GM12801 (cell line): ENCODE measurements around the gene SPEF2.

ENCODE experiments used
- TF ChIP-seq, protein P1 (sequence below): IDR thresholded peaks from one replicate; pipeline ENCODE4 v1.5.1; 2011; ENCODE audit warnings: control low read depth; ENCODE audit not compliant: insufficient read length; ENCODE audit errors: extremely low read depth

The SPEF2 gene

DNA sequence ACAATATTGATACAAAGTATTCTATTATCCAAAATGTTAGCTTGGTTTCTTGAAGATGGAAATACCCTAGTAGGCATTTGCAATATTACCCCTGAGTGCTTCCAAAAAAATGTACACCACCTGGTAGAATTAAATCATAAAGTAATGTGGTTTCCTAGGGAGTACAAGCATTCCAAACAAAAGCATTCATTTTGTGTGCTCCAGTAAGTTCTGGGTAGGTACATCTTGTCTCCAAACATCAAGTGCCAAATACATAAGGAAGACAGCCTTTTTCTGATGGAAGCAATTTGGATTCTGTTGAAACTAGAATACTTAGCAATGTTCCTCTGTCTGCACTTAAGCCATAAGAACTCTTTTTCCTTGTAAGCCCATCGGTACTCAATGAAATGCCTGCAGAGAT is 165.9 kb downstream of the SPEF2 start:
- TF ChIP-seq, protein P1, sequence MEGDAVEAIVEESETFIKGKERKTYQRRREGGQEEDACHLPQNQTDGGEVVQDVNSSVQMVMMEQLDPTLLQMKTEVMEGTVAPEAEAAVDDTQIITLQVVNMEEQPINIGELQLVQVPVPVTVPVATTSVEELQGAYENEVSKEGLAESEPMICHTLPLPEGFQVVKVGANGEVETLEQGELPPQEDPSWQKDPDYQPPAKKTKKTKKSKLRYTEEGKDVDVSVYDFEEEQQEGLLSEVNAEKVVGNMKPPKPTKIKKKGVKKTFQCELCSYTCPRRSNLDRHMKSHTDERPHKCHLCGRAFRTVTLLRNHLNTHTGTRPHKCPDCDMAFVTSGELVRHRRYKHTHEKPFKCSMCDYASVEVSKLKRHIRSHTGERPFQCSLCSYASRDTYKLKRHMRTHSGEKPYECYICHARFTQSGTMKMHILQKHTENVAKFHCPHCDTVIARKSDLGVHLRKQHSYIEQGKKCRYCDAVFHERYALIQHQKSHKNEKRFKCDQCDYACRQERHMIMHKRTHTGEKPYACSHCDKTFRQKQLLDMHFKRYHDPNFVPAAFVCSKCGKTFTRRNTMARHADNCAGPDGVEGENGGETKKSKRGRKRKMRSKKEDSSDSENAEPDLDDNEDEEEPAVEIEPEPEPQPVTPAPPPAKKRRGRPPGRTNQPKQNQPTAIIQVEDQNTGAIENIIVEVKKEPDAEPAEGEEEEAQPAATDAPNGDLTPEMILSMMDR = no peak

DNA sequence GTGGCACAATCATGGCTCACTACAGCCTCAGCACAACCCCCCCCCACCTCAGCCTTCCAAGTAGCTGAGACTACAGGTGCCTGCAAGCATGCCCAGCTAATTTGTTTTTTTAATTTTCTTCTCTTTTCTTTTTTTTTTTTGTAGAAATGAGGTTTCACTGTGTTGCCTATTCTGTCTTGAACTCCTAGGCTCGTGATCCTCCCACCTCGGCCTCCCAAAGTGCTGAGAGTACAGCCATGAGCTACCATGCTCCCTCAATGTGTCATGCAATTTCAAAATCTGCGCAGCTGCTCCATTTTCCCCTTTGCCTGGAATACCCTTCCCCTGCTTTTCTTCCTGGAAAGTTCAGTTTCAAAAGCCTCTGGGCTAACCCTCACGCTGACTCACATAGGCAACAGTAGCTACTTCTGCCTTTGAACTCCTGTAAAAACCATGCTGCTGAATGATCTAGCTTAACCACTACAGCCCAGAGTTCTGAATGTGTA is 168.0 kb downstream of the SPEF2 start:
- TF ChIP-seq, protein P1 = no peak

DNA sequence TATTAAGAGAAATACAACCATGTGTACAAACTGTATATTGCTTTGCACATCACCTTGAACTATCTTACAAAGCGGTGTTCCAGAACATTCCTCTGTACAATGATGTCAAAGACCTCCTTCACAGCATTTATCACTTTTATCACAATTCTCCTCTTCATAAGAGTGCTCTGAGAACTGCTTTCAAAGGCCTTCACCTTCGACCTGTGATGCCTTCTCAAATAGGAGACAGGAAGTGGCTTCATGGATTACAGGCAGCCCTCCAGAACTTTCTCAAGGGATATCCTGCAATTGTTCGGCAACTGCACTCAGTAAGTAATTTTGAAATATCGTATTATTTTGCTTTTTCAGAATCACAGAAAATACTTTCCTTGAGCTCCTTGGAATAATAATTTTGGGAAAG is 171.1 kb downstream of the SPEF2 start:
- TF ChIP-seq, protein P1 = no peak

DNA sequence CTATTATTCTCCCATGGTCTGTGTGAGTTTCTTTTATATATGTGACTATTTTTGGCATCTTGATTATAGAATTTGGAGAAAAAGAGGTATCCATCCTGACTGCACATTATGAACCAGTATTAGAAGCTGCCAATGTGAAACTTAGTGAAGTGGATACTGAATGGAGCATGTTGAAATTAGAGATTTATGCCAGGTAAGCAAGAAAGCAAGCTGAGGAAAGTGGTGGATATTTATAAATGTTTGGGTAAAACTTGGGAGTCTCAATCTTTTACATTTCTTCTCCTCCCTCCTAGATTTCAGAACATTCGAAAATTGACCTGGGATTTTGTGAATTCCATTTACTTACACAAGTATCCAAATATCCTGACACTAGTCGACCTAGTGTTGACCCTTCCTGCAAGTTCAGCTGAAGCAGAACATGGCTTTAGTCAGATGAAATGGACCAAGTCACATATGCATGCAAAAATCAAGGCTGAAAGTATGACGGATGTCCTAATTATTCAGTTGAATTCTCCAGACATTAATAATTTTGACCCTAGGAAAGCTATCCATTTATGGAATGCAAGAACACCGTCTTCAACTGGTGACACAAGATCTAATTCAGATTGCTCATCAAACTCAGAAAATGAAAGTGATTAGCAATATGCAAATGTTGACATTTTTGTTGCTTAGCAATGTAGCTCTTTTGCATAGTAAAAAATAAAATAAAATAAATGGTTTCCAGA is 172.2 kb downstream of the SPEF2 start:
- TF ChIP-seq, protein P1 = no peak

DNA sequence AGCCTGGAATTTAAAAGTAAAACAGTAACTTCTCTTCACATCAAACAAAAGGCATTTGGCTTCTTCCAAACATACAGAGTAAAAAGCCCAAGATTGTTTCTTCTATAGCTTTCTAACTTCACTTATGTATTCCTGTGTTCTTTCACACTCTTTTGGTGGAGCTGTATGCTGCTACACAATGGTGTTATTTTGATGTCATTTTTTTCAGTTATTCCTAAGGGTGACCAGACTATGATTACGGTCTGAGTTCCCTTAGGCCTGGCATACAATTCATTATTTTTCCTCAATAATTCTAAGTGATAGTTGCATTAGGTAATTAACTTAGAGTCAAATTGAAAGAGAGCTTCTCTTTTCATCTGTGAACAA is 172.8 kb downstream of the SPEF2 start:
- TF ChIP-seq, protein P1 = no peak

DNA sequence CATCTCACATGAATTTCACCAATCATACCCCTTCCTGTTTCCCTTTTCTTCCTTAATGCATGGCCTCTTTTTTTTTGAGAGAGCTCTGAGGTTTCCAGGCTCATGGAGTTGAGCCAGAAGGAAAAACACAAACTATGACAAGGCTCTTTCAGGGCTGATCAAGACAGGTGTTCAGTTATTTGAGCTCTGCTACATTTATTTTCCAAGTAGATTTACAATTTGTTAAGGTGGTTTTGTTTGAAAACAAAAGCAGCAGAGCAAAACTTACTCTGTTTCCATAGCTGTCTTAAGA is 176.6 kb downstream of the SPEF2 start:
- TF ChIP-seq, protein P1 = no peak

DNA sequence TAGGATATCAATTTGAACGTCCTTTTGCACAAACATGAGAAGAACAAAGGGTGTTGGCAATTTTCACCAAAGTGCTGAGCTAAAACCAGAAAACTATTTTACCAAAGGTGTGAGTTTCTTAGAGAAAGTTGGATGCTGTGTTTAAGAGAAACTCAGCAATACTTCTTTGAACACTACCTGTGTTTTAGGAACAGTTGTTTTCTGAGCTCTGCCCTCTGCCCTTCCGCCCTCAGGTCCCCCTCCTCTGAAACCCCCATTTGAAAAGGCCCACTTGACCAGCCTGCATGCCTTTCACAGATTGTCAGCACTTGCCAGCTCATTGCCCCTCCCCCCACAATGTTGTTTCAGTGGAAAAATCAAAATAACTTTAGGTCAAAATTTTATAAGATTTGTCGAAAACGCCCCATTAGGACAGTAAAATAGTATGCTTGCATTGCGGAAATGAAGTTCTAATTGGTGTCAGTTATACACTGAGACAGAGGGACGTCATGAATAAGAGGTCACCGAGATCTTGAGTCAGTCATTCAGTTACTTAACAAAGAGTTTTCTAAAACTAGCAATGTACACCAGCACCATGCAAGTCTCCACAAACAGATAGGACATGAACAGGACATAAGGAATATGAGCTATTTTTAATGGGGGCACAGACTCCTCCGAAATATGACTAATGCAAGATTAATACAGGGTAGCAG is 177.2 kb downstream of the SPEF2 start:
- TF ChIP-seq, protein P1 = no peak
